T47D (cell line): ENCODE data around the gene CLASRP.

Experiments
- DNase-seq, 2 experiments: peaks; one replicate each; pipeline versions ENCODE4 v3.0.0 to v3.0.0-alpha.2; 2011 to 2012; ENCODE audit warnings: low read depth in 1 of 2, low spot score in 1 of 2
- JUND ChIP-seq: IDR thresholded peaks from 2 replicates; pipeline ENCODE4 v1.6.1; 2012; ENCODE audit warnings: low read depth
- in situ Hi-C: cut with HindIII; loops from 2 replicates; pipeline ENCODE4 v1.10.0; 2016; ENCODE audit warnings: low sequenced_read_pairs, low pct_unique_long_range_greater_than_20kb

Gene CLASRP

GRCh38 chr19:45071969-45072790 is 33.3 kb downstream of the CLASRP start:
- no peak for DNase-seq
- TF ChIP-seq JUND, result no peak
- in situ Hi-C loops, result no loop called here

GRCh38 chr19:45074744-45075300 is 36.0 kb downstream of the CLASRP start:
- in situ Hi-C loops, result no loop called here
- TF ChIP-seq JUND, result no peak
- no peak for DNase-seq

GRCh38 chr19:45075301-45076028 is 36.6 kb downstream of the CLASRP start:
- in situ Hi-C loops, result no loop called here
- no peak for TF ChIP-seq JUND

GRCh38 chr19:45076029-45076850 is 37.4 kb downstream of the CLASRP start, which contains the start of gene ZNF296:
TSS of gene ZNF296 (minus strand) at chr19:45076478. CDS start at chr19:45076373, 105 bp downstream.
- DNase-seq, result peak; percentile 69 to 90
- in situ Hi-C loops, result no loop called here
- no peak for TF ChIP-seq JUND

More at GRCh38 chr19:45075301-45076028, 36.6 kb downstream of the CLASRP start:
- peak; percentile 82 to 91 for DNase-seq

- in situ Hi-C loops, result no loop called here
- no peak for TF ChIP-seq JUND
- no peak for DNase-seq
These were observed 38.2 kb downstream of the CLASRP start for GRCh38 chr19:45076851-45077730.

GRCh38 chr19:45078390-45079062 is 39.7 kb downstream of the CLASRP start:
- in situ Hi-C loops, result no loop called here
- no peak for TF ChIP-seq JUND

GRCh38 chr19:45079063-45079910 is 40.4 kb downstream of the CLASRP start, which contains the start of gene GEMIN7:
TSS of gene GEMIN7 (plus strand) at chr19:45079260. CDS start at chr19:45090115, 10,855 bp downstream.
- in situ Hi-C loops, result no loop called here
- peak in 1 of 2 experiments; percentile 74 for DNase-seq
- TF ChIP-seq JUND, result no peak

More at GRCh38 chr19:45078390-45079062, 39.7 kb downstream of the CLASRP start:
- DNase-seq, result no peak

- in situ Hi-C loops, result no loop called here
- no peak for TF ChIP-seq JUND
- DNase-seq, result no peak
These were observed 41.1 kb downstream of the CLASRP start for GRCh38 chr19:45079911-45080370.

GRCh38 chr19:45082170-45082569 is 43.3 kb downstream of the CLASRP start:
- no peak for DNase-seq
- in situ Hi-C loops, result no loop called here
- no peak for TF ChIP-seq JUND

GRCh38 chr19:45086480-45086879 is 47.6 kb downstream of the CLASRP start:
- no peak for DNase-seq
- no peak for TF ChIP-seq JUND
- in situ Hi-C loops, result no loop called here
